GM21381 (cell line): Measurements from ENCODE around the gene NELFB.

Experiments
- ATAC-seq: cut with Tn5 transposase; IDR thresholded peaks from one replicate; pipeline ENCODE4 v1.9.1; 2021; ENCODE audit warnings: mild to moderate bottlenecking, moderate library complexity; ENCODE audit not compliant: unreplicated experiment

Gene NELFB

GRCh38 chr9:137254624-137255447 lies at the start of gene NELFB:
Gene NELFB (plus strand): TSS chr9:137255327.
- ATAC-seq, result peak; percentile 81

GRCh38 chr9:137206602-137207001 lies 48.5 kb upstream of the NELFB start:
- no peak for ATAC-seq

- no peak for ATAC-seq
These were observed 43.6 kb upstream of the NELFB start for GRCh38 chr9:137211532-137211931.

- ATAC-seq, result no peak
These were observed 42.6 kb upstream of the NELFB start for GRCh38 chr9:137212520-137212919.

- ATAC-seq, result no peak
These were observed 41.7 kb upstream of the NELFB start for GRCh38 chr9:137213160-137214060.

- no peak for ATAC-seq
These were observed 40.5 kb upstream of the NELFB start for GRCh38 chr9:137214620-137215019.

GRCh38 chr9:137215196-137215986 lies 39.7 kb upstream of the NELFB start:
- no peak for ATAC-seq

- ATAC-seq, result no peak
These were observed 38.8 kb upstream of the NELFB start for GRCh38 chr9:137216188-137216965.

GRCh38 chr9:137217276-137218211 lies 37.6 kb upstream of the NELFB start:
- no peak for ATAC-seq

- no peak for ATAC-seq
These were observed 36.8 kb upstream of the NELFB start for GRCh38 chr9:137218212-137218753.

GRCh38 chr9:137218754-137219271 lies 36.3 kb upstream of the NELFB start:
- ATAC-seq, result no peak

GRCh38 chr9:137219757-137220316 lies 35.3 kb upstream of the NELFB start:
- no peak for ATAC-seq

GRCh38 chr9:137220317-137221094 lies 34.6 kb upstream of the NELFB start:
- no peak for ATAC-seq

- ATAC-seq, result no peak
These were observed 34.0 kb upstream of the NELFB start for GRCh38 chr9:137221095-137221505.

- no peak for ATAC-seq
These were observed 33.5 kb upstream of the NELFB start for GRCh38 chr9:137221506-137222111.

GRCh38 chr9:137222190-137223077 lies 32.7 kb upstream of the NELFB start, which contains the start of gene RNF208:
Gene RNF208 (minus strand): TSS chr9:137222240. CDS start chr9:137221212, 1,028 bp downstream.
- ATAC-seq, result no peak
